HCT116 (cell line): Measurements from ENCODE around the gene GNG2. TPM values are rescaled to one million over a fixed set of nuclear protein-coding genes. Genes with fewer than 3 reads are reported as not detected.

Experiments
- ATAC-seq: fragments of 200-7000 bp; cut with Tn5 transposase; 2 replicates; pipeline ENCODE4 v1.9.1; 2020; ENCODE audit warnings: mild to moderate bottlenecking, moderate library complexity
- BruUV-seq: library from RNA; stranded (reverse); fragments of 400-500 nt; replicated peaks from 2 replicates; lab custom pipeline; 2021; lab: Mats Ljungman, UMichigan
- CTCF ChIA-PET: fragments of 300-600 bp; sonication (Branson Sonifier 250); formaldehyde crosslinking; loops from one replicate; lab custom pipeline; 2021; ENCODE audit warnings: antibody characterized with exemption; lab: Charles Lee
- POLR2A ChIA-PET: fragments of 300-600, 350-600 bp; sonication (Branson Sonifier 250); formaldehyde crosslinking; loops from one replicate; lab custom pipeline; 2021; ENCODE audit warnings: antibody characterized with exemption; lab: Charles Lee
- RAD21 ChIA-PET, 2 experiments: fragments of 300-600 bp; sonication (Branson Sonifier 250); formaldehyde crosslinking; loops; one replicate each; lab custom pipeline; 2023; ENCODE audit warnings: low total read pairs in 2 of 2; ENCODE audit not compliant: uncharacterized antibody in 2 of 2, unreplicated experiment in 2 of 2, low non-redundant PET in 1 of 2; lab: Charles Lee
- DNase-seq: peaks from one replicate; pipeline ENCODE4 v3.0.0-alpha.2; 2010; ENCODE audit warnings: low read depth, low spot score
- H2AFZ ChIP-seq: fragments of 200-600 bp; shearing (Covaris generic), sonication (generic); 2 replicates; pipeline ENCODE4 v1.6.1; 2017; ENCODE audit warnings: low read depth, mixed run types, mixed read lengths, antibody characterized with exemption, low read length; ENCODE audit not compliant: poor library complexity, severe bottlenecking
- H3K27ac ChIP-seq: 2 replicates; pipeline ENCODE4 v1.5.1; 2012; ENCODE audit warnings: low read depth, low read length
- H3K27me3 ChIP-seq: fragments of 200-600 bp; sonication (generic); 2 replicates; pipeline ENCODE4 v1.6.1; 2016; ENCODE audit warnings: mixed run types, low read length, mixed read lengths; ENCODE audit not compliant: insufficient read depth
- H3K36me3 ChIP-seq, 2 experiments: fragments of 200-500 bp in 1 of 2; fragments of 200-600 bp in 1 of 2; sonication (Bioruptor generic) in 1 of 2; sonication (generic) in 1 of 2; 2 replicates each; pipeline versions ENCODE4 v1.5.1 to v1.6.1; 2014 to 2016; ENCODE audit warnings: low read length in 2 of 2, inconsistent platforms in 1 of 2, mixed read lengths in 1 of 2, mixed run types in 1 of 2; ENCODE audit not compliant: insufficient read depth in 2 of 2, control insufficient read depth in 1 of 2
- H3K4me1 ChIP-seq, 2 experiments: fragments of 200-600 bp in 1 of 2; sonication (generic) in 1 of 2; 2 replicates each; pipeline versions ENCODE4 v1.5.1 to v1.6.1; 2012 to 2017; ENCODE audit warnings: low read length in 2 of 2, inconsistent platforms in 1 of 2, mild to moderate bottlenecking in 1 of 2, mixed read lengths in 1 of 2, mixed run types in 1 of 2, moderate library complexity in 1 of 2; ENCODE audit not compliant: insufficient read depth in 2 of 2, control insufficient read depth in 1 of 2
- H3K4me2 ChIP-seq: fragments of 200-600 bp; sonication (generic); 2 replicates; pipeline ENCODE4 v1.6.1; 2017; ENCODE audit warnings: mixed run types, low read length, mixed read lengths
- H3K4me3 ChIP-seq, 2 experiments: fragments of 200-600 bp in 1 of 2; sonication (generic) in 1 of 2; replicated peaks in 1 of 2; 2 replicates each; pipeline ENCODE4 v1.5.1; 2011 to 2016; ENCODE audit warnings: low read length in 2 of 2, control low read depth in 1 of 2, low read depth in 1 of 2, mild to moderate bottlenecking in 1 of 2, mixed read lengths in 1 of 2, mixed run types in 1 of 2
- H3K79me2 ChIP-seq: fragments of 200-600 bp; sonication (generic); 2 replicates; pipeline ENCODE4 v1.6.1; 2017; ENCODE audit warnings: mild to moderate bottlenecking, mixed run types, low read length, moderate library complexity, mixed read lengths; ENCODE audit not compliant: insufficient read depth
- H3K9ac ChIP-seq: fragments of 200-600 bp; sonication (generic); 2 replicates; pipeline ENCODE4 v1.6.1; 2016; ENCODE audit warnings: low read length, mixed read lengths
- H3K9me2 ChIP-seq: fragments of 200-600 bp; sonication (generic), shearing (Covaris generic); 2 replicates; pipeline ENCODE4 v1.6.1; 2017; ENCODE audit warnings: mixed run types, mild to moderate bottlenecking, moderate library complexity; ENCODE audit not compliant: insufficient read depth
- H3K9me3 ChIP-seq, 2 experiments: fragments of 200-500 bp in 1 of 2; fragments of 200-600 bp in 1 of 2; sonication (Bioruptor generic) in 1 of 2; sonication (generic) in 1 of 2; 2 replicates each; pipeline ENCODE4 v1.6.1; 2014 to 2017; ENCODE audit warnings: low read length in 2 of 2, mixed read lengths in 2 of 2, inconsistent platforms in 1 of 2, low read depth in 1 of 2, mild to moderate bottlenecking in 1 of 2, mixed run types in 1 of 2, moderate library complexity in 1 of 2; ENCODE audit not compliant: control insufficient read depth in 1 of 2, insufficient read depth in 1 of 2
- H4K20me1 ChIP-seq: fragments of 200-600 bp; sonication (generic), shearing (Covaris generic); 2 replicates; pipeline ENCODE4 v1.6.1; 2017; ENCODE audit warnings: mixed run types, mild to moderate bottlenecking, moderate library complexity; ENCODE audit not compliant: insufficient read depth
- CEBPB ChIP-seq: IDR thresholded peaks from 2 replicates; pipeline ENCODE4 v1.6.1; 2012; ENCODE audit warnings: low read depth
- EZH2 ChIP-seq: fragments of 200-600 bp; sonication (generic); IDR thresholded peaks from 2 replicates; pipeline ENCODE4 v1.6.1; 2017; ENCODE audit warnings: antibody characterized with exemption, mixed run types
- EZH2phosphoT487 ChIP-seq: fragments of 200-600 bp; IDR thresholded peaks from 2 replicates; pipeline ENCODE4 v1.6.1; 2018; ENCODE audit warnings: antibody characterized with exemption, borderline replicate concordance
- FOSL1 ChIP-seq: IDR thresholded peaks from 2 replicates; pipeline ENCODE4 v1.6.1; 2012; ENCODE audit warnings: low read depth
- POLR2A ChIP-seq: IDR thresholded peaks from 2 replicates; pipeline ENCODE4 v1.7.0; 2011; ENCODE audit warnings: borderline replicate concordance; ENCODE audit not compliant: insufficient read depth, insufficient read length; ENCODE audit errors: extremely low read depth
- SIN3A ChIP-seq: IDR thresholded peaks from 2 replicates; pipeline ENCODE4 v1.6.1; 2012; ENCODE audit warnings: low read depth
- SP1 ChIP-seq: IDR thresholded peaks from 2 replicates; pipeline ENCODE4 v1.6.1; 2012; ENCODE audit warnings: low read depth
- TCF7L2 ChIP-seq: IDR thresholded peaks from 2 replicates; pipeline ENCODE4 v1.7.0; 2011; ENCODE audit warnings: borderline replicate concordance, inconsistent platforms; ENCODE audit not compliant: insufficient read depth, insufficient read length; ENCODE audit errors: extremely low read depth
- YY1 ChIP-seq: IDR thresholded peaks from 2 replicates; pipeline ENCODE4 v1.6.1; 2011; ENCODE audit warnings: low read length, low read depth, moderate library complexity, mild to moderate bottlenecking; ENCODE audit not compliant: insufficient replicate concordance; ENCODE audit errors: extremely low read depth
- ZFX ChIP-seq: fragments of 450-650 bp; IDR thresholded peaks from 2 replicates; pipeline ENCODE4 v1.6.1; 2017
- ZNF274 ChIP-seq: fragments of 200-500 bp; sonication (Bioruptor generic); IDR thresholded peaks from 2 replicates; pipeline ENCODE4 v1.6.1; 2014; ENCODE audit warnings: mild to moderate bottlenecking, low read depth, low read length, inconsistent platforms
- intact Hi-C: fragments of 100-400 bp; cut with micrococcal nuclease; formaldehyde crosslinking; loops from 2 replicates; pipeline ENCODE4 v1.10.0; 2022
- total RNA-seq: library from RNA; stranded (reverse); gene quantifications from one replicate; pipeline ENCODE4 v1.2.1, GENCODE V29; 2021; ENCODE audit not compliant: unreplicated experiment
- TF ChIP-seq, protein P1 (sequence below): IDR thresholded peaks from 2 replicates; pipeline ENCODE4 v1.6.1; 2012
- TF ChIP-seq, protein P2 (sequence below): IDR thresholded peaks from 2 replicates; pipeline ENCODE4 v1.6.1; 2012

GNG2 gene
- total RNA-seq, 1 experiment from 2014 or later, result 0.74 TPM

DNA sequence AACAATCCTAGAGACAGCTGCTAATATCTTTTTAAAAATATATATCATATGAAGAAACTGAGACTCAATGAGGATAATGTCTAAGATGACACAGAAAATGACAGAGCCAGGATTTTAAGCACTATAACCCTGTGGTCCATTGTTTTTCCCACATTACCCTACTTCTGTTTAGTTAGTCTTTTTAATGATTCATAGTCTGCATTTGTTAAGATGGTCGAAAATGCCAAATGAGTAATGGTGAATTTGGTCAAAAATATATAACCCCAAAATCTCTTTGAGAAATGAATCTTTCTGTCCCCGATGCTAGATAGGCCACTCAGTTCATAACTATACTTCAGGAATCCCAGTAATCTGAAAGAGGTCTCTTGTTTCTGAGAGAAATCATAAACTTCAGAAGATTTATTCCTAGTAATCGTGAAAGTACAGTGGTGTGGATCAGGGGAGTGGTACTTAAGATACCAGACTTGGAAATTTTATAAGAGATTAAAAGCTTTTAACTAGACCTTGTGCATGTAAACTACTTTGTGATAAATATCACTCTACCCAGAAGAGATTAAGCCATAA is 139.7 kb downstream of the GNG2 start:
- ChIA-PET POLR2A (no interaction called here), CTCF (no interaction called here), RAD21 (no interaction called here)
- H3K9ac ChIP-seq, result no peak overlapping the region
- H3K27ac ChIP-seq, result no peak overlapping the region
- peaks cover 46% of the 10 kb centered on the region for H3K79me2 ChIP-seq
- H2AFZ ChIP-seq, result no peak overlapping the region
- no peak for TF ChIP-seq EZH2phosphoT487
- no peak for TF ChIP-seq FOSL1
- no peak for TF ChIP-seq EZH2
- TF ChIP-seq, protein P1, sequence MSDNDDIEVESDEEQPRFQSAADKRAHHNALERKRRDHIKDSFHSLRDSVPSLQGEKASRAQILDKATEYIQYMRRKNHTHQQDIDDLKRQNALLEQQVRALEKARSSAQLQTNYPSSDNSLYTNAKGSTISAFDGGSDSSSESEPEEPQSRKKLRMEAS, result no peak
- TF ChIP-seq SIN3A, result no peak
- TF ChIP-seq CEBPB, result no peak
- no peak for TF ChIP-seq ZFX
- no peak for TF ChIP-seq ZNF274
- no peak for TF ChIP-seq TCF7L2
- DNase-seq (no peak), ATAC-seq (no peak)
- H3K36me3 ChIP-seq, result peaks cover 48 to 65% of the 10 kb centered on the region in 2 experiments
- H3K27me3 ChIP-seq, result no peaks in the 10 kb centered on the region
- H3K9me3 ChIP-seq, result no peaks in the 10 kb centered on the region
- no TSS peak for BruUV-seq
- no peak overlapping the region for H3K4me3 ChIP-seq
- intact Hi-C loops, result no loop called here
- H4K20me1 ChIP-seq, result 0 out of 2 replicates have a peak, but pooled peaks cover 9% of the 10 kb centered on the region
- no peaks in the 10 kb centered on the region for H3K4me1 ChIP-seq
- H3K9me2 ChIP-seq, result no peaks in the 10 kb centered on the region
- no peak overlapping the region for H3K4me2 ChIP-seq

DNA sequence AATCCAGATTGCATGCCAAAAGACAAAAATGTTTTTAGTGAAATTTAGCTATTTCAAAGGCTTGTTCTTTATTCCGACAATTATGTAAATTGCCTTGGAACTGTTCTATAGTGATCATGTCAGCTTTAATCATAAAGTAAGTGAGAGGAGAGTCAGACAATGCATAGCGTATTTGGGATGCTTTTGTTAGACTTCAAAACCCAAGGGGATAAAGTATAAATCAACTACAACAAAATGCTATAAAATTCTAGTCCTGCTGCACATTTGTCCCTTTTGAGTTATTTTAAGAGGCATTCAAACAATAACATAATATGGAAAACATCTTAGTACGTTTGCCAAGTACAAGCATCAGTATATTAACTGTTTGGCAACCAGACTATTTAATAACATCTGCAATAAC is 140.3 kb downstream of the GNG2 start:
- BruUV-seq, result no TSS peak
- RAD21 ChIA-PET, result no interaction called here
- H3K4me1 ChIP-seq, result no peaks in the 10 kb centered on the region
- intact Hi-C loops, result no loop called here
- H2AFZ ChIP-seq, result no peak overlapping the region
- H3K36me3 ChIP-seq, result peaks cover 45 to 62% of the 10 kb centered on the region in 2 experiments
- H3K4me2 ChIP-seq, result no peak overlapping the region
- POLR2A ChIA-PET, result no interaction called here
- no peak overlapping the region for H3K27ac ChIP-seq
- H3K79me2 ChIP-seq, result peaks cover 40% of the 10 kb centered on the region
- no peaks in the 10 kb centered on the region for H3K9me2 ChIP-seq
- H3K9me3 ChIP-seq, result no peaks in the 10 kb centered on the region
- no peak for ATAC-seq
- H3K4me3 ChIP-seq, result no peak overlapping the region
- H3K27me3 ChIP-seq, result no peaks in the 10 kb centered on the region
- H3K9ac ChIP-seq, result no peak overlapping the region
- TF ChIP-seq POLR2A (no peak), SP1 (no peak), TCF7L2 (no peak), YY1 (no peak)
- TF ChIP-seq, protein P2, sequence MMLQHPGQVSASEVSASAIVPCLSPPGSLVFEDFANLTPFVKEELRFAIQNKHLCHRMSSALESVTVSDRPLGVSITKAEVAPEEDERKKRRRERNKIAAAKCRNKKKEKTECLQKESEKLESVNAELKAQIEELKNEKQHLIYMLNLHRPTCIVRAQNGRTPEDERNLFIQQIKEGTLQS, result no peak
- DNase-seq, result no peak
- CTCF ChIA-PET, result no interaction called here
- 0 out of 2 replicates have a peak, but pooled peaks cover 8% of the 10 kb centered on the region for H4K20me1 ChIP-seq
